HEK293 (cell line): ENCODE measurements around the gene GRB14.

ENCODE experiments used
- CTCF ChIA-PET: fragments of 350-600 bp; formaldehyde crosslinking; extraction: SDS; loops from one replicate; lab custom pipeline; 2021; ENCODE audit warnings: antibody characterized with exemption; lab: Yijun Ruan, JAX
- POLR2A ChIA-PET: fragments of 300-600 bp; formaldehyde crosslinking; extraction: SDS; loops from one replicate; lab custom pipeline; 2020; ENCODE audit warnings: antibody characterized with exemption, inconsistent platforms; lab: Yijun Ruan, JAX
- H3K27ac ChIP-seq: fragments of 200-500 bp; sonication (Bioruptor generic); 2 replicates; pipeline ENCODE4 v1.5.1; 2014; ENCODE audit warnings: low read depth, low read length, control low read depth, inconsistent platforms; ENCODE audit errors: extremely low read depth
- H3K36me3 ChIP-seq, 2 experiments: fragments of 200-500 bp in 1 of 2; sonication (Bioruptor generic) in 1 of 2; 1 replicate in 1 of 2; 2 replicates in 1 of 2; pipeline ENCODE4 v1.5.1; 2014 to 2017; ENCODE audit warnings: inconsistent platforms in 2 of 2, low read length in 2 of 2; ENCODE audit not compliant: control insufficient read depth in 2 of 2, insufficient read depth in 1 of 2
- H3K4me1 ChIP-seq: fragments of 200-500 bp; sonication (Bioruptor generic); 2 replicates; pipeline ENCODE4 v1.5.1; 2014; ENCODE audit warnings: mild to moderate bottlenecking, low read length, inconsistent platforms; ENCODE audit not compliant: control insufficient read depth, insufficient read depth
- H3K4me3 ChIP-seq: 2 replicates; pipeline ENCODE4 v1.5.1; 2011; ENCODE audit warnings: low read depth, mild to moderate bottlenecking, control low read depth, low read length, moderate library complexity
- H3K9me3 ChIP-seq: fragments of 200-500 bp; sonication (Bioruptor generic); 2 replicates; pipeline ENCODE4 v1.5.1; 2014; ENCODE audit warnings: low read depth, low read length, inconsistent platforms; ENCODE audit not compliant: control insufficient read depth, insufficient read depth
- IKZF3 ChIP-seq: fragments of 450-650 bp; IDR thresholded peaks from 2 replicates; pipeline ENCODE4 v1.5.0; 2018; ENCODE audit warnings: missing biosample characterization, mild to moderate bottlenecking, missing genetic modification characterization, moderate library complexity
- KLF9 ChIP-seq: fragments of 450-650 bp; formaldehyde crosslinking; IDR thresholded peaks from 2 replicates; pipeline ENCODE4 v1.5.1; 2016; ENCODE audit warnings: missing biosample characterization, missing genetic modification characterization, low read depth
- RBAK ChIP-seq: fragments of 450-650 bp; formaldehyde crosslinking; IDR thresholded peaks from 2 replicates; pipeline ENCODE4 v1.5.1; 2016; ENCODE audit warnings: missing biosample characterization, missing genetic modification characterization
- REPIN1 ChIP-seq: fragments of 450-650 bp; formaldehyde crosslinking; IDR thresholded peaks from 2 replicates; pipeline ENCODE4 v1.5.1; 2017; ENCODE audit warnings: missing biosample characterization, missing genetic modification characterization, low read depth
- ZNF223 ChIP-seq: fragments of 450-650 bp; formaldehyde crosslinking; IDR thresholded peaks from 2 replicates; pipeline ENCODE4 v1.5.1; 2016; ENCODE audit warnings: missing biosample characterization, missing genetic modification characterization
- ZNF311 ChIP-seq: fragments of 450-650 bp; formaldehyde crosslinking; IDR thresholded peaks from 2 replicates; pipeline ENCODE4 v1.5.1; 2017; ENCODE audit warnings: missing biosample characterization, missing genetic modification characterization, borderline replicate concordance
- ZNF433 ChIP-seq: fragments of 450-650 bp; formaldehyde crosslinking; IDR thresholded peaks from 2 replicates; pipeline ENCODE4 v1.5.1; 2016; ENCODE audit warnings: missing biosample characterization, missing genetic modification characterization, low read depth
- ZNF501 ChIP-seq: fragments of 450-650 bp; formaldehyde crosslinking; IDR thresholded peaks from 2 replicates; pipeline ENCODE4 v1.5.1; 2016; ENCODE audit warnings: missing biosample characterization, missing genetic modification characterization
- ZNF558 ChIP-seq: fragments of 450-650 bp; formaldehyde crosslinking; IDR thresholded peaks from 2 replicates; pipeline ENCODE4 v1.5.1; 2016; ENCODE audit warnings: missing biosample characterization, missing genetic modification characterization
- ZNF560 ChIP-seq: fragments of 450-650 bp; formaldehyde crosslinking; IDR thresholded peaks from 2 replicates; pipeline ENCODE4 v1.5.1; 2017; ENCODE audit warnings: missing biosample characterization, missing genetic modification characterization, borderline replicate concordance
- ZNF585B ChIP-seq: fragments of 450-650 bp; formaldehyde crosslinking; IDR thresholded peaks from 2 replicates; pipeline ENCODE4 v1.5.1; 2016; ENCODE audit warnings: missing biosample characterization, missing genetic modification characterization
- ZNF654 ChIP-seq: fragments of 450-650 bp; formaldehyde crosslinking; IDR thresholded peaks from 2 replicates; pipeline ENCODE4 v1.5.1; 2016; ENCODE audit warnings: low read depth, missing biosample characterization, missing genetic modification characterization
- ZNF701 ChIP-seq: fragments of 450-650 bp; formaldehyde crosslinking; IDR thresholded peaks from 2 replicates; pipeline ENCODE4 v1.5.1; 2016; ENCODE audit warnings: missing biosample characterization, missing genetic modification characterization
- ZNF747 ChIP-seq: fragments of 450-650 bp; formaldehyde crosslinking; IDR thresholded peaks from 2 replicates; pipeline ENCODE4 v1.5.1; 2016; ENCODE audit warnings: missing biosample characterization, missing genetic modification characterization
- TF ChIP-seq, protein P1 (sequence below): fragments of 450-650 bp; formaldehyde crosslinking; IDR thresholded peaks from 2 replicates; pipeline ENCODE4 v1.5.1; 2017; ENCODE audit warnings: missing biosample characterization, missing genetic modification characterization
- TF ChIP-seq, protein P2 (sequence below): fragments of 450-650 bp; formaldehyde crosslinking; IDR thresholded peaks from 2 replicates; pipeline ENCODE4 v1.5.1; 2016; ENCODE audit warnings: missing biosample characterization, missing genetic modification characterization, borderline replicate concordance
- TF ChIP-seq, protein P3 (sequence below): fragments of 450-650 bp; formaldehyde crosslinking; IDR thresholded peaks from 2 replicates; pipeline ENCODE4 v1.5.1; 2016; ENCODE audit warnings: missing biosample characterization, missing genetic modification characterization
- TF ChIP-seq, protein P4 (sequence below): fragments of 450-650 bp; formaldehyde crosslinking; IDR thresholded peaks from 2 replicates; pipeline ENCODE4 v1.5.1; 2016; ENCODE audit warnings: missing biosample characterization, missing genetic modification characterization
- TF ChIP-seq, protein P5 (sequence below): fragments of 450-650 bp; formaldehyde crosslinking; IDR thresholded peaks from 2 replicates; pipeline ENCODE4 v1.5.1; 2017; ENCODE audit warnings: missing biosample characterization, missing genetic modification characterization
- TF ChIP-seq, protein P6 (sequence below): fragments of 450-650 bp; formaldehyde crosslinking; IDR thresholded peaks from 2 replicates; pipeline ENCODE4 v1.5.1; 2016; ENCODE audit warnings: missing biosample characterization, missing genetic modification characterization

The GRB14 gene

DNA sequence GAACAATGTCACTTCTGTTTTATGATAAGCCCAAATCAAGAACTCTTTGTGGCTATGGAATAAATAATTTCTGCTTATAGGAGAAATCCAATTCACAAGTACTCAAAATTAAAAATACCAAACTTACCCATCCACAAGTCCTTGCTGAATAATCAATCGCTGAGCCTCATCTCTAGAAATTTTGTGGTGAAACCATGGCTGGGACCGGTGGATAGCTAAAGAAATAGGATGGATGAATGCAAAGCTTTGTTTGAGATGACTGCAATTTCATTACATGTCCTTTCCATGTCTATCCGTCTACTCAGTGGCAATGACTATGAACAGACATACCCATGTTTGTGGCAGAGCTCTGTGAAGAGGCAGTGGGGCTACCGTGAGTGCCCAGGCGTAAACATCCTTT, 124.4 kb downstream of the GRB14 start:
- Histone ChIP-seq H3K27ac (no peak overlapping the region), H3K36me3 (no peaks in the 10 kb centered on the region), H3K9me3 (no peaks in the 10 kb centered on the region), H3K4me3 (no peak overlapping the region), H3K4me1 (no peaks in the 10 kb centered on the region)
- ChIA-PET CTCF (interaction anchor here (0.8 to 1.4 kb wide), 4 partner anchors 8 to 100 kb away, joined by 4 read pairs; no protein-coding TSS in a partner anchor), POLR2A (no interaction called here)
- TF ChIP-seq ZNF311 (tag by site-specific recombination) (no peak), ZNF433 (tag by site-specific recombination) (no peak), REPIN1 (no peak), KLF9 (tag by site-specific recombination) (no peak), ZNF560 (tag by site-specific recombination) (no peak), ZNF558 (tag by site-specific recombination) (no peak), RBAK (tag by site-specific recombination) (no peak), ZNF223 (no peak), IKZF3 (no peak), ZNF747 (no peak), ZNF701 (tag by site-specific recombination) (no peak), ZNF654 (tag by site-specific recombination) (no peak), ZNF585B (tag by site-specific recombination) (no peak), ZNF501 (tag by site-specific recombination) (no peak)
- TF ChIP-seq, protein P1, sequence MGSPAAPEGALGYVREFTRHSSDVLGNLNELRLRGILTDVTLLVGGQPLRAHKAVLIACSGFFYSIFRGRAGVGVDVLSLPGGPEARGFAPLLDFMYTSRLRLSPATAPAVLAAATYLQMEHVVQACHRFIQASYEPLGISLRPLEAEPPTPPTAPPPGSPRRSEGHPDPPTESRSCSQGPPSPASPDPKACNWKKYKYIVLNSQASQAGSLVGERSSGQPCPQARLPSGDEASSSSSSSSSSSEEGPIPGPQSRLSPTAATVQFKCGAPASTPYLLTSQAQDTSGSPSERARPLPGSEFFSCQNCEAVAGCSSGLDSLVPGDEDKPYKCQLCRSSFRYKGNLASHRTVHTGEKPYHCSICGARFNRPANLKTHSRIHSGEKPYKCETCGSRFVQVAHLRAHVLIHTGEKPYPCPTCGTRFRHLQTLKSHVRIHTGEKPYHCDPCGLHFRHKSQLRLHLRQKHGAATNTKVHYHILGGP (tag by site-specific recombination) = no peak
- TF ChIP-seq, protein P2, sequence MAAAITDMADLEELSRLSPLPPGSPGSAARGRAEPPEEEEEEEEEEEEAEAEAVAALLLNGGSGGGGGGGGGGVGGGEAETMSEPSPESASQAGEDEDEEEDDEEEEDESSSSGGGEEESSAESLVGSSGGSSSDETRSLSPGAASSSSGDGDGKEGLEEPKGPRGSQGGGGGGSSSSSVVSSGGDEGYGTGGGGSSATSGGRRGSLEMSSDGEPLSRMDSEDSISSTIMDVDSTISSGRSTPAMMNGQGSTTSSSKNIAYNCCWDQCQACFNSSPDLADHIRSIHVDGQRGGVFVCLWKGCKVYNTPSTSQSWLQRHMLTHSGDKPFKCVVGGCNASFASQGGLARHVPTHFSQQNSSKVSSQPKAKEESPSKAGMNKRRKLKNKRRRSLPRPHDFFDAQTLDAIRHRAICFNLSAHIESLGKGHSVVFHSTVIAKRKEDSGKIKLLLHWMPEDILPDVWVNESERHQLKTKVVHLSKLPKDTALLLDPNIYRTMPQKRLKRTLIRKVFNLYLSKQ = no peak
- TF ChIP-seq, protein P3, sequence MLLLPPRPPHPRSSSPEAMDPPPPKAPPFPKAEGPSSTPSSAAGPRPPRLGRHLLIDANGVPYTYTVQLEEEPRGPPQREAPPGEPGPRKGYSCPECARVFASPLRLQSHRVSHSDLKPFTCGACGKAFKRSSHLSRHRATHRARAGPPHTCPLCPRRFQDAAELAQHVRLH (tag by site-specific recombination) = no peak
- TF ChIP-seq, protein P4, sequence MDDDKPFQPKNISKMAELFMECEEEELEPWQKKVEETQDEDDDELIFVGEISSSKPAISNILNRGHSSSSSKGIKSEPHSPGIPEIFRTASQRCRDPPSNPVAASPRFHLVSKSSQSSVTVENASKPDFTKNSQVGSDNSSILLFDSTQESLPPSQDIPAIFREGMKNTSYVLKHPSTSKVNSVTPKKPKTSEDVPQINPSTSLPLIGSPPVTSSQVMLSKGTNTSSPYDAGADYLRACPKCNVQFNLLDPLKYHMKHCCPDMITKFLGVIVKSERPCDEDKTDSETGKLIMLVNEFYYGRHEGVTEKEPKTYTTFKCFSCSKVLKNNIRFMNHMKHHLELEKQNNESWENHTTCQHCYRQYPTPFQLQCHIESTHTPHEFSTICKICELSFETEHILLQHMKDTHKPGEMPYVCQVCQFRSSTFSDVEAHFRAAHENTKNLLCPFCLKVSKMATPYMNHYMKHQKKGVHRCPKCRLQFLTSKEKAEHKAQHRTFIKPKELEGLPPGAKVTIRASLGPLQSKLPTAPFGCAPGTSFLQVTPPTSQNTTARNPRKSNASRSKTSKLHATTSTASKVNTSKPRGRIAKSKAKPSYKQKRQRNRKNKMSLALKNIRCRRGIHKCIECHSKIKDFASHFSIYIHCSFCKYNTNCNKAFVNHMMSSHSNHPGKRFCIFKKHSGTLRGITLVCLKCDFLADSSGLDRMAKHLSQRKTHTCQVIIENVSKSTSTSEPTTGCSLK (tag by site-specific recombination) = no peak
- TF ChIP-seq, protein P5, sequence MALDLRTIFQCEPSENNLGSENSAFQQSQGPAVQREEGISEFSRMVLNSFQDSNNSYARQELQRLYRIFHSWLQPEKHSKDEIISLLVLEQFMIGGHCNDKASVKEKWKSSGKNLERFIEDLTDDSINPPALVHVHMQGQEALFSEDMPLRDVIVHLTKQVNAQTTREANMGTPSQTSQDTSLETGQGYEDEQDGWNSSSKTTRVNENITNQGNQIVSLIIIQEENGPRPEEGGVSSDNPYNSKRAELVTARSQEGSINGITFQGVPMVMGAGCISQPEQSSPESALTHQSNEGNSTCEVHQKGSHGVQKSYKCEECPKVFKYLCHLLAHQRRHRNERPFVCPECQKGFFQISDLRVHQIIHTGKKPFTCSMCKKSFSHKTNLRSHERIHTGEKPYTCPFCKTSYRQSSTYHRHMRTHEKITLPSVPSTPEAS = no peak
- TF ChIP-seq, protein P6, sequence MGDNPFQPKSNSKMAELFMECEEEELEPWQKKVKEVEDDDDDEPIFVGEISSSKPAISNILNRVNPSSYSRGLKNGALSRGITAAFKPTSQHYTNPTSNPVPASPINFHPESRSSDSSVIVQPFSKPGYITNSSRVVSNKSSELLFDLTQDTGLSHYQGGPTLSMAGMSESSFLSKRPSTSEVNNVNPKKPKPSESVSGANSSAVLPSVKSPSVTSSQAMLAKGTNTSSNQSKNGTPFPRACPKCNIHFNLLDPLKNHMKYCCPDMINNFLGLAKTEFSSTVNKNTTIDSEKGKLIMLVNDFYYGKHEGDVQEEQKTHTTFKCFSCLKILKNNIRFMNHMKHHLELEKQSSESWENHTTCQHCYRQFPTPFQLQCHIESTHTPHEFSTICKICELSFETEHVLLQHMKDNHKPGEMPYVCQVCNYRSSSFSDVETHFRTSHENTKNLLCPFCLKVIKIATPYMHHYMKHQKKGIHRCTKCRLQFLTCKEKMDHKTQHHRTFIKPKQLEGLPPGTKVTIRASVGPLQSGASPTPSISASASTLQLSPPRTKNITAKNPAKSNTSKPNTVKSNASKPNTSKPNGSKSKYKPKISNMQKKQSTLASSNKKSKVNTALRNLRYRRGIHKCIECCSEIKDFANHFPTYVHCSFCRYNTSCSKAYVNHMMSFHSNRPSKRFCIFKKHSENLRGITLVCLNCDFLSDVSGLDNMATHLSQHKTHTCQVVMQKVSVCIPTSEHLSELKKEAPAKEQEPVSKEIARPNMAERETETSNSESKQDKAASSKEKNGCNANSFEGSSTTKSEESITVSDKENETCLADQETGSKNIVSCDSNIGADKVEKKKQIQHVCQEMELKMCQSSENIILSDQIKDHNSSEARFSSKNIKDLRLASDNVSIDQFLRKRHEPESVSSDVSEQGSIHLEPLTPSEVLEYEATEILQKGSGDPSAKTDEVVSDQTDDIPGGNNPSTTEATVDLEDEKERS (tag by site-specific recombination) = no peak
